HepG2 (cell line): Measurements from ENCODE around the gene WDR20. TPM values are rescaled to one million over a fixed set of nuclear protein-coding genes. Genes with fewer than 3 reads are reported as not detected.

Experiments
- ATAC-seq: fragments of 200-7000 bp; cut with Tn5 transposase; 3 replicates; pipeline ENCODE4 v1.9.1; 2020; ENCODE audit warnings: mild to moderate bottlenecking, moderate library complexity
- BruUV-seq: library from RNA; stranded (reverse); fragments of 400-500 nt; replicated peaks from 2 replicates; lab custom pipeline; 2021; lab: Mats Ljungman, UMichigan
- CTCF ChIA-PET: fragments of 300-600 bp; formaldehyde crosslinking; extraction: SDS; loops from one replicate; lab custom pipeline; 2021; ENCODE audit warnings: low total read pairs, inconsistent platforms, low intra/inter-chr PET ratio; lab: Yijun Ruan, JAX
- POLR2A ChIA-PET: fragments of 350-600 bp; sonication (Branson Sonifier 250); formaldehyde crosslinking; loops from one replicate; lab custom pipeline; 2020; ENCODE audit warnings: antibody characterized with exemption, inconsistent platforms; lab: Yijun Ruan, JAX
- DNase-seq: peaks from one replicate; pipeline ENCODE4 v3.0.0-alpha.2; 2015; ENCODE audit warnings: low spot score
- FAIRE-seq: peaks from 3 replicates; lab custom pipeline; 2011; peaks lifted over from hg19 to GRCh38; lab: Jason Lieb, UNC
- H2AFZ ChIP-seq: one replicate; pipeline ENCODE4 v1.6.1; 2011; ENCODE audit warnings: low read length, inconsistent platforms
- H3K27ac ChIP-seq: fragments of 300-600 bp; 3 replicates; pipeline ENCODE4 v1.8.0; 2011; ENCODE audit warnings: mixed run types, mild to moderate bottlenecking, mixed read lengths, low read length, inconsistent platforms; ENCODE audit not compliant: insufficient read depth; ENCODE audit errors: extremely low read length
- H3K27me3 ChIP-seq, 2 experiments: fragments of 200-600 bp in 1 of 2; 2 replicates in 1 of 2; 3 replicates in 1 of 2; pipeline versions ENCODE4 v1.6.0 to v1.8.0; 2011; ENCODE audit warnings: low read length in 2 of 2, mild to moderate bottlenecking in 2 of 2, moderate library complexity in 2 of 2, inconsistent platforms in 1 of 2; ENCODE audit not compliant: insufficient read depth in 2 of 2, control insufficient read depth in 1 of 2
- H3K36me3 ChIP-seq, 2 experiments: fragments of 200-600 bp in 1 of 2; replicated peaks in 1 of 2; 2 replicates in 1 of 2; 3 replicates in 1 of 2; pipeline versions ENCODE4 v1.5.1 to v1.8.0; 2011; ENCODE audit warnings: low read length in 2 of 2, inconsistent platforms in 1 of 2; ENCODE audit not compliant: insufficient read depth in 2 of 2, control insufficient read depth in 1 of 2
- H3K4me1 ChIP-seq: 2 replicates; pipeline ENCODE4 v1.5.1; 2012; ENCODE audit warnings: low read length, inconsistent platforms; ENCODE audit not compliant: insufficient read depth
- H3K4me2 ChIP-seq: 2 replicates; pipeline ENCODE4 v1.6.0; 2011; ENCODE audit warnings: low read depth, low read length, inconsistent platforms
- H3K4me3 ChIP-seq, 3 experiments: fragments of 200-600 bp in 1 of 3; sonication (generic), shearing (Covaris generic) in 1 of 3; replicated peaks in 1 of 3; 2 replicates each; pipeline ENCODE4 v1.5.1; 2011 to 2016; ENCODE audit warnings: low read length in 3 of 3, inconsistent platforms in 2 of 3, low read depth in 2 of 3, mild to moderate bottlenecking in 2 of 3, control low read depth in 1 of 3, mixed read lengths in 1 of 3; ENCODE audit not compliant: insufficient read depth in 1 of 3
- H3K79me2 ChIP-seq: one replicate; pipeline ENCODE4 v1.6.1; 2011; ENCODE audit warnings: low read length, inconsistent platforms; ENCODE audit not compliant: insufficient read depth
- H3K9ac ChIP-seq: 2 replicates; pipeline ENCODE4 v1.6.0; 2011; ENCODE audit warnings: mild to moderate bottlenecking, low read depth, low read length, inconsistent platforms; ENCODE audit not compliant: insufficient read depth
- H3K9me3 ChIP-seq: 2 replicates; pipeline ENCODE4 v1.5.1; 2012; ENCODE audit warnings: mild to moderate bottlenecking, low read length
- H4K20me1 ChIP-seq: 2 replicates; pipeline ENCODE4 v1.6.0; 2011; ENCODE audit warnings: inconsistent platforms, mild to moderate bottlenecking, low read length, moderate library complexity; ENCODE audit not compliant: insufficient read depth
- DR1 ChIP-seq: sonication (generic); formaldehyde crosslinking; IDR thresholded peaks from 2 replicates; pipeline ENCODE4 v1.8.0; 2021; ENCODE audit warnings: mild to moderate bottlenecking, missing genetic modification reagents, inconsistent platforms
- HHEX ChIP-seq: IDR thresholded peaks from 2 replicates; pipeline ENCODE4 v1.6.1; 2016; ENCODE audit warnings: control low read depth
- KAT7 ChIP-seq: IDR thresholded peaks from 2 replicates; pipeline ENCODE4 v1.6.1; 2018; ENCODE audit warnings: borderline replicate concordance, missing compliant biosample characterization
- MAFK ChIP-seq, 2 experiments: IDR thresholded peaks in 1 of 2; conservative IDR thresholded peaks in 1 of 2; 2 replicates each; pipeline ENCODE4 v1.6.1; 2011; ENCODE audit warnings: improper control_type of control experiment in 2 of 2, low read length in 2 of 2
- MAZ ChIP-seq, 2 experiments: sonication (generic) in 1 of 2; formaldehyde crosslinking in 1 of 2; IDR thresholded peaks; 2 replicates each; pipeline versions ENCODE4 v1.5.0 to v1.6.1; 2012 to 2020; ENCODE audit warnings: low read depth in 2 of 2, mild to moderate bottlenecking in 2 of 2, borderline replicate concordance in 1 of 2, improper control_type of control experiment in 1 of 2, low read length in 1 of 2, missing genetic modification reagents in 1 of 2, moderate library complexity in 1 of 2
- NFYC ChIP-seq: IDR thresholded peaks from 2 replicates; pipeline ENCODE4 v1.6.1; 2016; ENCODE audit warnings: missing genetic modification reagents, missing compliant biosample characterization
- NONO ChIP-seq, 2 experiments: fragments of 450-650 bp in 1 of 2; sonication (generic) in 1 of 2; formaldehyde crosslinking in 1 of 2; IDR thresholded peaks in 1 of 2; conservative IDR thresholded peaks in 1 of 2; 2 replicates each; pipeline versions ENCODE4 v1.6.1 to v1.8.0; 2017 to 2022; ENCODE audit warnings: mild to moderate bottlenecking in 1 of 2, missing genetic modification reagents in 1 of 2, moderate library complexity in 1 of 2
- NR2C2 ChIP-seq: sonication (generic); formaldehyde crosslinking; IDR thresholded peaks from 2 replicates; pipeline ENCODE4 v1.4.0; 2020; ENCODE audit warnings: missing genetic modification reagents, mild to moderate bottlenecking, moderate library complexity, borderline replicate concordance
- RORA ChIP-seq: sonication (generic); formaldehyde crosslinking; IDR thresholded peaks from 2 replicates; pipeline ENCODE4 v1.5.0; 2020; ENCODE audit warnings: mild to moderate bottlenecking, missing genetic modification reagents, moderate library complexity
- SOX6 ChIP-seq, 2 experiments: fragments of 450-650 bp in 1 of 2; sonication (generic) in 1 of 2; formaldehyde crosslinking in 1 of 2; IDR thresholded peaks; 2 replicates each; pipeline versions ENCODE4 v1.4.0 to v1.6.1; 2017 to 2020; ENCODE audit warnings: antibody characterized with exemption in 1 of 2, mild to moderate bottlenecking in 1 of 2, missing genetic modification reagents in 1 of 2
- ZFP36 ChIP-seq: fragments of 150-350 bp; IDR thresholded peaks from 2 replicates; pipeline ENCODE4 v1.6.1; 2018; ENCODE audit warnings: borderline replicate concordance, low read length, low read depth; ENCODE audit not compliant: partially characterized antibody
- ZFP41 ChIP-seq: sonication (generic); formaldehyde crosslinking; IDR thresholded peaks from 2 replicates; pipeline ENCODE4 v1.4.0; 2020; ENCODE audit warnings: mild to moderate bottlenecking, missing genetic modification reagents, borderline replicate concordance
- ZNF232 ChIP-seq: sonication (generic); formaldehyde crosslinking; IDR thresholded peaks from 2 replicates; pipeline ENCODE4 v1.4.0; 2020; ENCODE audit warnings: missing genetic modification reagents, borderline replicate concordance
- ZNF333 ChIP-seq: sonication (generic); formaldehyde crosslinking; IDR thresholded peaks from 2 replicates; pipeline ENCODE4 v1.4.0; 2020; ENCODE audit warnings: mild to moderate bottlenecking, missing genetic modification reagents, borderline replicate concordance
- ZNF556 ChIP-seq: sonication (generic); formaldehyde crosslinking; IDR thresholded peaks from 2 replicates; pipeline ENCODE4 v1.4.0; 2020; ENCODE audit warnings: mild to moderate bottlenecking, missing genetic modification reagents, borderline replicate concordance
- ZNF776 ChIP-seq: sonication (generic); formaldehyde crosslinking; IDR thresholded peaks from 2 replicates; pipeline ENCODE4 v1.4.0; 2020; ENCODE audit warnings: mild to moderate bottlenecking, missing genetic modification reagents
- WGBS: methylation state at CpG from one replicate; pipeline ENCODE4 v1.1.6; 2017; ENCODE audit warnings: low lambda C conversion rate; 5-methylcytosine and 5-hydroxymethylcytosine counted together
- in situ Hi-C: cut with HindIII; loops from 2 replicates; pipeline ENCODE4 v1.10.0; 2017; ENCODE audit warnings: low pct_unique_long_range_greater_than_20kb; ENCODE audit not compliant: extremely low pct_ligation_motif_present
- intact Hi-C: fragments of 100-400 bp; cut with micrococcal nuclease; formaldehyde crosslinking; loops from one replicate; pipeline ENCODE4 v1.10.0; 2022; ENCODE audit not compliant: unreplicated experiment
- polyA plus RNA-seq, 8 experiments: library from polyadenylated mRNA; depleted of rRNA in 3 of 8; stranded (reverse) in 7 of 8; unstranded in 1 of 8; fragments of >200 nt; fragmentation: Illumina TruSeq in 4 of 8; extraction: Trizol in 4 of 8; gene quantifications; 2 replicates each; pipeline versions ENCODE4 v1.2.1 to v1.2.3, GENCODE V29; 2011 to 2016; ENCODE audit warnings: low read depth in 4 of 8, missing spikeins in 1 of 8, mixed read lengths in 1 of 8; ENCODE audit not compliant: insufficient read depth in 1 of 8
- total RNA-seq, 5 experiments: library from RNA; depleted of rRNA; stranded (reverse); fragments of >200 nt; fragmentation: Illumina TruSeq; extraction: Trizol; gene quantifications; 2 replicates each; pipeline ENCODE4 v1.2.3, GENCODE V29; 2016; ENCODE audit warnings: low read depth in 1 of 5
- TF ChIP-seq, protein P1 (sequence below): sonication (generic); formaldehyde crosslinking; IDR thresholded peaks from 2 replicates; pipeline ENCODE4 v1.5.0; 2020; ENCODE audit warnings: missing genetic modification reagents

The WDR20 gene
- total and polyA plus RNA-seq, 2 of the 13 experiments (the other 11 are each of a cell fraction or from before 2014, with no cell fraction given): 10.4 to 23.2 TPM

DNA sequence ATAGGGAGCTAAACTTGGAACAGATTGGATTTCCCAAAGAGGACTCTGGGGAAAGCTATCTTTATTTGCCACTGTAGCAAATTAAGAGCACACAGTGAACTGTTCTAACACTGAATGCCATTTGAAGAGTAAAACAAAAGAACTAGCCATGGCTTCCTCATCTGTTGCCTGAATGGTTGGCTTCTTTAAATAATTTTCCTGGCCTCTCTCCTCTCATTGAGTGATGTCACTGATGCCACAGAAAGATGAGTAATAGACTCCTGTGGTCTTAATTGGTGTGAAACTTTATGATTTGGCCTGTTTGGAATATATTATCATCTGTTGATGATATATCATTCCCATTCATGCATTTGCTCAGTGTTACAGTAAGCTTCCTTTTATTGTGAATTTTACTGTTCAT lies 42.5 kb downstream of the WDR20 start:
- no peak overlapping the region for H2AFZ ChIP-seq
- H3K9me3 ChIP-seq: no peaks in the 10 kb centered on the region
- intact Hi-C loops (no loop called here), in situ Hi-C loops (no loop called here)
- no peak overlapping the region for H3K9ac ChIP-seq
- BruUV-seq: no TSS peak
- peaks cover 35% of the 10 kb centered on the region for H3K4me1 ChIP-seq
- no peaks in the 10 kb centered on the region; a peak in 3 of 5 replicates for H3K36me3 ChIP-seq
- peaks cover 73% of the 10 kb centered on the region for H3K79me2 ChIP-seq
- no peak overlapping the region for H3K27ac ChIP-seq
- ATAC-seq: no peak
- no peak for DNase-seq
- ChIA-PET CTCF (no interaction called here), POLR2A (no interaction called here)
- no peaks in the 10 kb centered on the region for H3K27me3 ChIP-seq
- no peaks in the 10 kb centered on the region; the same call in 1 of the 2 replicates for H4K20me1 ChIP-seq
- TF ChIP-seq, protein P1, sequence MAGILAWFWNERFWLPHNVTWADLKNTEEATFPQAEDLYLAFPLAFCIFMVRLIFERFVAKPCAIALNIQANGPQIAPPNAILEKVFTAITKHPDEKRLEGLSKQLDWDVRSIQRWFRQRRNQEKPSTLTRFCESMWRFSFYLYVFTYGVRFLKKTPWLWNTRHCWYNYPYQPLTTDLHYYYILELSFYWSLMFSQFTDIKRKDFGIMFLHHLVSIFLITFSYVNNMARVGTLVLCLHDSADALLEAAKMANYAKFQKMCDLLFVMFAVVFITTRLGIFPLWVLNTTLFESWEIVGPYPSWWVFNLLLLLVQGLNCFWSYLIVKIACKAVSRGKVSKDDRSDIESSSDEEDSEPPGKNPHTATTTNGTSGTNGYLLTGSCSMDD (CRISPR knock-in tag): no peak
- TF ChIP-seq HHEX (CRISPR knock-in tag) (no peak), MAFK (conservative IDR thresholded peaks at IDR 0.05 in 1 of 2, IDR thresholded peaks at IDR 0.05 in 1 of 2; ENCODE audit: low read length in 2 of 2) (0 out of 4 replicates have a peak, but pooled peaks of 1 of the 2 experiments have one; percentile 6)
- TF ChIP-seq, all 625 proteins: peak for 1
- Histone ChIP-seq H3K4me3 (no peak overlapping the region), H3K4me2 (no peak overlapping the region)
- no peak for FAIRE-seq

DNA sequence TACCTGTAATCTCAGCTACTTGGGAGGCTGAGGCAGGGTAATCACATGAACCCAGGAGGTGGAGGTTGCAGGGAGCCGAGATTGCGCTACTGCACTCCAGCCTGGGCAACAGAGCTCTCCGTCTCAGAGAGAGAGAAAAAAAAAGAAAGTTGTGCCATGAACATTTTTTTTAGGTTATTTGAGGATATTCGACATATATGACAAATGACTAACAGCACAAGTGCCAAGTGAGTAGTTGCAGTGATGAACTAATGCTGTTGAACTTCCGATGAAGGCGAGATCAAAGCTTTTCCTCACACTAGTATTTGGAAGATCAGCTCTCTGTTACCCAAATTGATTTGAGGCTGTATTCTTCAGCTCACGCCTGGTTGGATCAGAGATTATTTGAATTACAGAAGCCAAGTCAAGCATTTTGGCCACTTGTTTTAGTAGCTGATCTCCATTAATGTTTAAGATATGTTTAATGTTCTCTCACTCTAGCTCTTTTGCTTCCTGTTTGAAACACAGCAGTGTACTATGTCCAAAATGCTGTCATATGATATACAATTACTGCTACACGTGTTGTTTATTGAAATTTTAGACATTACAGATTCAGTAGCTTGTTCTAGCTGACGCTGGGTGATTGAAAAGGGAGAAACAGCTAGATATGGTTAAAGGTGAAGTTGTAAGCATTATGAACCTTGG lies 43.4 kb downstream of the WDR20 start:
- Histone ChIP-seq H3K36me3 (no peaks in the 10 kb centered on the region; a peak in 3 of 5 replicates), H3K4me3 (no peak overlapping the region), H3K4me2 (no peak overlapping the region), H3K9ac (no peak overlapping the region), H4K20me1 (no peaks in the 10 kb centered on the region; the same call in 1 of the 2 replicates), H3K79me2 (peaks cover 73% of the 10 kb centered on the region), H3K27me3 (no peaks in the 10 kb centered on the region), H2AFZ (no peak overlapping the region), H3K9me3 (no peaks in the 10 kb centered on the region), H3K27ac (no peak overlapping the region), H3K4me1 (peaks cover 42% of the 10 kb centered on the region)
- no TSS peak for BruUV-seq
- 94% methylated on average over 9 of the region's 9 CpGs for WGBS
- ATAC-seq: no peak
- no peak for FAIRE-seq
- CTCF ChIA-PET: no interaction called here
- no peak for DNase-seq
- TF ChIP-seq ZNF556: no peak
- TF ChIP-seq ZFP36: no peak
- no peak for TF ChIP-seq ZNF232 (CRISPR knock-in tag)
- no peak for TF ChIP-seq RORA (CRISPR knock-in tag)
- TF ChIP-seq SOX6 (IDR thresholded peaks at IDR 0.05): no peak
- TF ChIP-seq SOX6 (CRISPR knock-in tag; IDR thresholded peaks at IDR 0.05): no peak
- no peak for TF ChIP-seq ZNF333 (CRISPR knock-in tag)
- no peak for TF ChIP-seq ZFP41
- no peak for TF ChIP-seq DR1
- TF ChIP-seq NONO (IDR thresholded peaks at IDR 0.05): no peak
- no peak for TF ChIP-seq NONO (CRISPR knock-in tag; conservative IDR thresholded peaks at IDR 0.05)
- no peak for TF ChIP-seq ZNF776
- no peak for TF ChIP-seq MAZ (IDR thresholded peaks at IDR 0.05; ENCODE audit: borderline replicate concordance, low read depth, low read length)
- no peak for TF ChIP-seq MAZ (CRISPR knock-in tag; IDR thresholded peaks at IDR 0.05; ENCODE audit: low read depth)
- TF ChIP-seq NR2C2 (CRISPR knock-in tag): no peak
- no peak for TF ChIP-seq KAT7 (CRISPR knock-in tag)
- no peak for TF ChIP-seq NFYC (CRISPR knock-in tag)
- intact Hi-C loops: no loop called here
- in situ Hi-C loops: no loop called here
- POLR2A ChIA-PET: no interaction called here
